ENCODE results near the gene CD84. TPM values are rescaled to one million over a fixed set of nuclear protein-coding genes. Genes with fewer than 3 reads are reported as not detected.

CD84 gene
- total RNA-seq, 1 experiment from 2014 or later = not detected

- Histone ChIP-seq H3F3A (ENCODE audit: low read length, unreplicated experiment) (no peaks in the 10 kb centered on the region), H3K9me3 (ENCODE audit: low read length) (no peaks in the 10 kb centered on the region)
- intact Hi-C loops (cut with micrococcal nuclease) = no loop called here
Measured at GRCh38 chr1:160553778-160554177, 25.5 kb downstream of the CD84 start.

DNA sequence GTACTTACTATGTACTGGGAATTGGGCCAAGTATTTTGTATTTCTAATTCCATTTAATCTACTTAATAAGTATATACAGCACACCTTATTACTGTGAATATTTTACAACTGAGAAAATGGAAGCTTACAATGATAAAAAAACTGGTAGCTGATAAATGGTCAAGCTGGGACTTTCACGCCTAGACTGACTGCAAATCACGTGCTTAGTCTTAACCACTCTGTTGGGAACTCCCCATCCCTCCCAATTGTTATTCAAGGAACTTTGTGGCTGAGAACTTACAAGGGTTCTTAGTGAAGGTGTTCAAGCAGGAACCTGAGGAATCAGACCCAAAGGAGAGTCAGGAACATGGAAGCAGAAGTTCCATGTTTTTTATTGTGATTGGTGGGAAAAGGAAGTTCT, 26.9 kb downstream of the CD84 start:
- ATAC-seq (no peak), DNase-seq (no peak)
- intact Hi-C loops (cut with micrococcal nuclease) = no loop called here
- Histone ChIP-seq H3K79me2 (ENCODE audit: low read length) (no peaks in the 10 kb centered on the region), H3K27me3 (ENCODE audit: low read length) (peaks cover 59% of the 10 kb centered on the region), H4K20me1 (ENCODE audit: low read length) (no peaks in the 10 kb centered on the region), H3K27ac (ENCODE audit: low read length) (no peak overlapping the region), H2AFZ (ENCODE audit: low read length) (no peak overlapping the region), H3K9ac (ENCODE audit: low read length) (no peak overlapping the region), H3K4me2 (ENCODE audit: low read length) (no peak overlapping the region), H3K9me3 (ENCODE audit: low read length) (no peaks in the 10 kb centered on the region), H3K9me2 (replicated peaks; ENCODE audit: low read length) (no peaks in the 10 kb centered on the region), H3K36me3 (ENCODE audit: low read depth, low read length) (no peaks in the 10 kb centered on the region), H3F3A (ENCODE audit: low read length, unreplicated experiment) (no peaks in the 10 kb centered on the region), H3K4me1 (ENCODE audit: insufficient read depth, low read length) (no peaks in the 10 kb centered on the region), H3K4me3 (ENCODE audit: low read length) (no peak overlapping the region)
- CTCF ChIA-PET = no interaction called here
- BruUV-seq (replicated peaks) = no TSS peak
- POLR2A ChIA-PET (ENCODE audit: unreplicated experiment) = no interaction called here
- no peak for TF ChIP-seq EZH2 (IDR thresholded peaks at IDR 0.05; ENCODE audit: low read length, unreplicated experiment)
- TF ChIP-seq EZH2phosphoT487 (IDR thresholded peaks at IDR 0.05; ENCODE audit: borderline replicate concordance, low read length) = no peak
- no peak for TF ChIP-seq CTCF (conservative IDR thresholded peaks at IDR 0.05; ENCODE audit: low read depth, low read length)

More at GRCh38 chr1:160553778-160554177, 25.5 kb downstream of the CD84 start:
- no TSS peak for BruUV-seq (replicated peaks)
- ChIA-PET POLR2A (ENCODE audit: unreplicated experiment) (no interaction called here), CTCF (no interaction called here)
- H3K27ac ChIP-seq (ENCODE audit: low read length) = no peak overlapping the region
- H3K36me3 ChIP-seq (ENCODE audit: low read depth, low read length) = no peaks in the 10 kb centered on the region
- H3K4me1 ChIP-seq (ENCODE audit: insufficient read depth, low read length) = no peaks in the 10 kb centered on the region
- no peak overlapping the region for H3K4me3 ChIP-seq (ENCODE audit: low read length)
- H3K9ac ChIP-seq (ENCODE audit: low read length) = no peak overlapping the region
- H2AFZ ChIP-seq (ENCODE audit: low read length) = no peak overlapping the region
- no peaks in the 10 kb centered on the region for H3K9me2 ChIP-seq (replicated peaks; ENCODE audit: low read length)
- TF ChIP-seq EZH2phosphoT487 (IDR thresholded peaks at IDR 0.05; ENCODE audit: borderline replicate concordance, low read length) (no peak), EZH2 (IDR thresholded peaks at IDR 0.05; ENCODE audit: low read length, unreplicated experiment) (no peak), CTCF (conservative IDR thresholded peaks at IDR 0.05; ENCODE audit: low read depth, low read length) (no peak)
- no peaks in the 10 kb centered on the region for H4K20me1 ChIP-seq (ENCODE audit: low read length)
- peaks cover 55% of the 10 kb centered on the region for H3K27me3 ChIP-seq (ENCODE audit: low read length)
- H3K4me2 ChIP-seq (ENCODE audit: low read length) = no peak overlapping the region
- ATAC-seq = no peak
- H3K79me2 ChIP-seq (ENCODE audit: low read length) = no peaks in the 10 kb centered on the region
- DNase-seq = no peak

DNA sequence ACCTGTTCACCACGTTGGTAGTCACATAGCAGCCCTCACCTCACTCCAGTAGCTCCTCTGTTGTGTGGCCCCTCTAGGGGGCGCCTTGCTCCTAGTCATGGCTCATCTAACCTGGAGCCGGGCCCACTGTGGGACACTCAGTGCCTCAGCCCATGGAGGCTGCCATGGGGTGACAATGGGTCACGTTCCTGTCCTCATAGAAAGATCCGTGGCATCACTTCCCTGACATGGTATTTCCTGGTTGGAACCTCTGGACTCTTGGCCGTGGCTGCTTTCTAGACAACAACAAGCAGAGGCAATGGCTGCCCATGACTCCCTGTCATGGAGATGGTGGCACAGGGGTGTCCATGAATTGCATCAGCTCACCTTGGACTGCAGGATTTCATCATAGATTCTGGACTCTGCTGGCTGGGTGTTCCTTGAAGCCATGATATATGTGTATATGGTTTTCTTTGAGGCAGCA, 28.7 kb downstream of the CD84 start:
- Histone ChIP-seq H3K4me3 (ENCODE audit: low read length) (no peak overlapping the region), H3K27me3 (ENCODE audit: low read length) (peaks cover 57% of the 10 kb centered on the region), H3K9me2 (replicated peaks; ENCODE audit: low read length) (no peaks in the 10 kb centered on the region), H3K27ac (ENCODE audit: low read length) (no peak overlapping the region), H3K9ac (ENCODE audit: low read length) (no peak overlapping the region), H3K4me2 (ENCODE audit: low read length) (no peak overlapping the region), H3F3A (ENCODE audit: low read length, unreplicated experiment) (no peaks in the 10 kb centered on the region), H2AFZ (ENCODE audit: low read length) (no peak overlapping the region), H3K9me3 (ENCODE audit: low read length) (no peaks in the 10 kb centered on the region), H3K4me1 (ENCODE audit: insufficient read depth, low read length) (no peaks in the 10 kb centered on the region), H3K36me3 (ENCODE audit: low read depth, low read length) (no peaks in the 10 kb centered on the region), H3K79me2 (ENCODE audit: low read length) (no peaks in the 10 kb centered on the region), H4K20me1 (ENCODE audit: low read length) (no peaks in the 10 kb centered on the region)
- POLR2A ChIA-PET (ENCODE audit: unreplicated experiment) = no interaction called here
- no peak for TF ChIP-seq EZH2phosphoT487 (IDR thresholded peaks at IDR 0.05; ENCODE audit: borderline replicate concordance, low read length)
- TF ChIP-seq CTCF (conservative IDR thresholded peaks at IDR 0.05; ENCODE audit: low read depth, low read length) = no peak; the same call in 1 of the 2 replicates
- no peak for TF ChIP-seq EZH2 (IDR thresholded peaks at IDR 0.05; ENCODE audit: low read length, unreplicated experiment)
- no TSS peak for BruUV-seq (replicated peaks)
- no peak for ATAC-seq
- CTCF ChIA-PET = no interaction called here
- no peak for DNase-seq
- intact Hi-C loops (cut with micrococcal nuclease) = no loop called here

All from PC-3 (cell line).